Neural progenitor cell (in vitro differentiated cells): Measurements from ENCODE around the gene ZNF341. TPM values are rescaled to one million over a fixed set of nuclear protein-coding genes. Genes with fewer than 3 reads are reported as not detected.
A peak's percentile ranks its signal among the peaks of the same experiment; 100 is the strongest.
"Not testable (repeated sequence)": the region's sequence is repeated elsewhere in the genome, so short reads cannot be mapped to it uniquely, and the experiment has no call there.

Source experiments
- DNase-seq: peaks from one replicate; pipeline ENCODE4 v3.0.0-alpha.2; 2016; ENCODE audit warnings: low spot score
- H2AFZ ChIP-seq: fragments of 200-600 bp; sonication (generic); replicated peaks from 2 replicates; pipeline ENCODE4 v1.6.1; 2016; ENCODE audit warnings: antibody characterized with exemption
- H3F3A ChIP-seq: fragments of 200-600 bp; sonication (generic); 2 replicates; pipeline ENCODE4 v1.6.1; 2016; ENCODE audit warnings: antibody characterized with exemption, low read depth
- H3K27ac ChIP-seq: fragments of 200-600 bp; sonication (generic); 2 replicates; pipeline ENCODE4 v1.5.1; 2016; ENCODE audit warnings: mild to moderate bottlenecking
- H3K27me3 ChIP-seq: fragments of 200-600 bp; sonication (generic); 2 replicates; pipeline ENCODE4 v1.6.1; 2016; ENCODE audit warnings: mild to moderate bottlenecking, moderate library complexity
- H3K36me3 ChIP-seq: fragments of 200-600 bp; sonication (generic); 2 replicates; pipeline ENCODE4 v1.5.1; 2016
- H3K4me1 ChIP-seq: fragments of 200-600 bp; sonication (generic); 2 replicates; pipeline ENCODE4 v1.6.1; 2016; ENCODE audit warnings: mixed run types
- H3K4me2 ChIP-seq: fragments of 200-600 bp; sonication (generic); 2 replicates; pipeline ENCODE4 v1.6.1; 2016
- H3K4me3 ChIP-seq: fragments of 200-600 bp; sonication (generic); 2 replicates; pipeline ENCODE4 v1.5.1; 2016
- H3K79me2 ChIP-seq: fragments of 200-600 bp; sonication (generic); 2 replicates; pipeline ENCODE4 v1.6.1; 2016; ENCODE audit warnings: low read depth
- H3K9ac ChIP-seq: fragments of 200-600 bp; sonication (generic); 2 replicates; pipeline ENCODE4 v1.6.1; 2016
- H3K9me3 ChIP-seq: fragments of 200-600 bp; sonication (generic); 2 replicates; pipeline ENCODE4 v1.5.1; 2016; ENCODE audit warnings: low read depth
- H4K20me1 ChIP-seq: fragments of 200-600 bp; sonication (generic); 2 replicates; pipeline ENCODE4 v1.6.1; 2016; ENCODE audit warnings: low read depth
- H3K27ac Mint-ChIP-seq: 3 replicates; pipeline ENCODE4 v1.8.0; 2021; ENCODE audit warnings: mixed read lengths
- H3K27me3 Mint-ChIP-seq: 2 replicates; pipeline ENCODE4 v1.8.0; 2022; ENCODE audit warnings: low read depth, mild to moderate bottlenecking, inconsistent platforms, moderate library complexity, mixed read lengths; ENCODE audit not compliant: insufficient read depth
- H3K36me3 Mint-ChIP-seq: 3 replicates; pipeline ENCODE4 v1.8.0; 2021; ENCODE audit warnings: mixed read lengths
- H3K4me1 Mint-ChIP-seq: 3 replicates; pipeline ENCODE4 v1.8.0; 2021; ENCODE audit warnings: mixed read lengths
- H3K4me3 Mint-ChIP-seq: 3 replicates; pipeline ENCODE4 v1.8.0; 2021; ENCODE audit warnings: mild to moderate bottlenecking, moderate library complexity, mixed read lengths
- H3K9me3 Mint-ChIP-seq: 3 replicates; pipeline ENCODE4 v1.8.0; 2020; ENCODE audit warnings: mixed read lengths
- CTCF ChIP-seq: fragments of 200-600 bp; sonication (generic); IDR thresholded peaks from 2 replicates; pipeline ENCODE4 v1.5.1; 2017; ENCODE audit warnings: antibody characterized with exemption, mild to moderate bottlenecking
- EZH2 ChIP-seq: fragments of 200-600 bp; sonication (generic); IDR thresholded peaks from 2 replicates; pipeline ENCODE4 v1.6.1; 2017; ENCODE audit warnings: antibody characterized with exemption, mild to moderate bottlenecking, moderate library complexity
- EZH2phosphoT487 ChIP-seq: fragments of 200-600 bp; sonication (generic); IDR thresholded peaks from 2 replicates; pipeline ENCODE4 v1.6.1; 2017; ENCODE audit warnings: antibody characterized with exemption
- total RNA-seq: library from RNA; depleted of rRNA; stranded (reverse); fragments of >200 nt; gene quantifications from 2 replicates; pipeline ENCODE4 v1.2.3, GENCODE V29; 2015; ENCODE audit warnings: low replicate concordance

ZNF341 gene
- total RNA-seq, 1 donor from 2014 or later, result 0.82 TPM

GRCh38 chr20:33753143-33753542, 21.3 kb downstream of the ZNF341 start:
- Histone ChIP-seq H3K27me3 (no peaks in the 10 kb centered on the region), H3K9ac (no peak overlapping the region), H3K4me1 (no peaks in the 10 kb centered on the region), H3F3A (no peaks in the 10 kb centered on the region), H3K79me2 (no peaks in the 10 kb centered on the region), H3K27ac (no peak overlapping the region), H3K4me2 (no peak overlapping the region), H2AFZ (no peak overlapping the region), H3K9me3 (no peaks in the 10 kb centered on the region), H3K4me3 (no peak overlapping the region), H3K36me3 (no peaks in the 10 kb centered on the region), H4K20me1 (no peaks in the 10 kb centered on the region)
- DNase-seq, result no peak
- no peak overlapping the region for H3K4me3 Mint-ChIP-seq
- H3K27ac Mint-ChIP-seq, result no peak overlapping the region
- H3K4me1 Mint-ChIP-seq, result peaks cover 6% of the 10 kb centered on the region
- H3K9me3 Mint-ChIP-seq, result peaks cover 2% of the 10 kb centered on the region
- H3K36me3 Mint-ChIP-seq, result peaks cover 15% of the 10 kb centered on the region
- peaks cover 4% of the 10 kb centered on the region for H3K27me3 Mint-ChIP-seq
- TF ChIP-seq CTCF, result no peak
- no peak for TF ChIP-seq EZH2phosphoT487
- no peak for TF ChIP-seq EZH2

GRCh38 chr20:33753763-33754162, 22.0 kb downstream of the ZNF341 start:
- H3K27me3 ChIP-seq, result no peaks in the 10 kb centered on the region
- TF ChIP-seq EZH2, result no peak
- no peak for TF ChIP-seq EZH2phosphoT487
- TF ChIP-seq CTCF, result no peak
- Mint-ChIP-seq H3K4me1 (peaks cover 6% of the 10 kb centered on the region), H3K27me3 (peaks cover 4% of the 10 kb centered on the region), H3K27ac (no peak overlapping the region), H3K4me3 (no peak overlapping the region), H3K9me3 (peaks cover 2% of the 10 kb centered on the region), H3K36me3 (peaks cover 16% of the 10 kb centered on the region)
- H3K4me1 ChIP-seq, result no peaks in the 10 kb centered on the region
- no peaks in the 10 kb centered on the region for H3K36me3 ChIP-seq
- no peak for DNase-seq
- no peak overlapping the region for H3K4me3 ChIP-seq
- H3K79me2 ChIP-seq, result no peaks in the 10 kb centered on the region
- no peak overlapping the region for H3K4me2 ChIP-seq
- H4K20me1 ChIP-seq, result no peaks in the 10 kb centered on the region
- no peak overlapping the region for H3K9ac ChIP-seq
- no peaks in the 10 kb centered on the region for H3K9me3 ChIP-seq
- H2AFZ ChIP-seq, result no peak overlapping the region
- no peaks in the 10 kb centered on the region for H3F3A ChIP-seq
- H3K27ac ChIP-seq, result no peak overlapping the region

DNA sequence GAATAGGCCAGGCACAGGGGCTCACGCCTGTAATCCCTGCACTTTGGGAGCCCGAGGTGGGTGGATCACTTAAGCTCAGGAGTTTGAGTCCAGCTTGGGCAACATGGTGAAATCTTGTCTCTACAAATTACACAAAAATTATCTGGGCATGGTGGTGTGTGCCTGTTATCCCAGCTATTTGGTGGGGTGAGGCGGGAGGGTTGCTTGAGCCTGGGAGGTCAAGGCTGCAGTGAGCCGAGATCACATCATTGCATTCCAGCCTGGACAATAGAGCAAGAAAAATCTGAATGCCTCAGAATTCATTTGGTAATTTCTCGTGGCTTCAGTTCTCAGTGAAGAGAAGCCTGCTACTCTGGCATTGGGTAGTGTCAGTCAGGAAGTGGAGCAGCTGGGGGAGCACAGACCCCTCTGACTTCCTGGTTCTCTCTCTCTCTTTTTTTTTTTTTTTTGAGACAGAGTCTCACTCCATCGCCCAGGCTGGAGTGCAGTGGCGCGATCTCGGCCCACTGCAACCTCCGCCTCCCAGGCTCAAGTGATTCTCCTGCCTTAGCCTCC, 24.2 kb downstream of the ZNF341 start:
- not testable (repeated sequence) for DNase-seq

DNA sequence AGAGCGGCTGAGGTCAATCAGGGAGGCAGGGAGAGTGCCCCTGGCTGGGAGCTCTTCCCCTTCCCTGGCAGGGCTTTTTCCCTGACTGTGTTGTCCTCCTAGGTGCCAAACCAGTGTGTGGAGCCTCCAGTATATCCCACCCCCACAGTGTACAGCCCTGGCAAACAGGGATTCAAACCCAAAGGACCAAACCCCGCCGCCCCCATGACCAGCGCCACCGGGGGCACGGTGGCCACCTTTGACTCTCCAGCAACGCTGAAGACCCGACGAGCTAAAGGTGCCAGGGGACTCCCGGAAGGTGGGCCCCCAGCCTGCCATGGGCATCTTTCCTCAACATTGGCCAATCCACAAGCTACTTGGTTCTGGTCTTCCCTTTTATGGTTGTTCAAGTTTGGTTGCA, 25.2 kb downstream of the ZNF341 start:
- H3K27ac Mint-ChIP-seq, result no peak overlapping the region
- TF ChIP-seq CTCF (no peak), EZH2phosphoT487 (no peak), EZH2 (no peak)
- Histone ChIP-seq H3K79me2 (no peaks in the 10 kb centered on the region), H2AFZ (no peak overlapping the region), H3K9me3 (no peaks in the 10 kb centered on the region), H3K4me2 (no peak overlapping the region), H3K4me1 (no peaks in the 10 kb centered on the region), H3K27ac (no peak overlapping the region), H3K27me3 (no peaks in the 10 kb centered on the region), H3K4me3 (no peak overlapping the region), H3K36me3 (no peaks in the 10 kb centered on the region), H3F3A (no peaks in the 10 kb centered on the region), H3K9ac (no peak overlapping the region), H4K20me1 (no peaks in the 10 kb centered on the region)
- H3K36me3 Mint-ChIP-seq, result peaks cover 18% of the 10 kb centered on the region
- H3K4me3 Mint-ChIP-seq, result no peak overlapping the region
- H3K4me1 Mint-ChIP-seq, result peaks cover 6% of the 10 kb centered on the region
- DNase-seq, result no peak
- H3K27me3 Mint-ChIP-seq, result peaks cover 6% of the 10 kb centered on the region
- H3K9me3 Mint-ChIP-seq, result peaks cover 2% of the 10 kb centered on the region

More for the DNA sequence above, 24.2 kb downstream of the ZNF341 start:
- not testable (repeated sequence) for H3K9me3 ChIP-seq, H3K27me3 Mint-ChIP-seq, H3K4me3 Mint-ChIP-seq, H3K79me2 ChIP-seq, H4K20me1 ChIP-seq, H3K27ac ChIP-seq, H3K36me3 ChIP-seq, H3K9me3 Mint-ChIP-seq, H3K27me3 ChIP-seq, H2AFZ ChIP-seq, H3K4me1 ChIP-seq, H3K9ac ChIP-seq, H3K4me2 ChIP-seq, H3K4me3 ChIP-seq, H3K4me1 Mint-ChIP-seq, H3F3A ChIP-seq
- H3K36me3 Mint-ChIP-seq, result peaks cover 19% of the 10 kb centered on the region
- H3K27ac Mint-ChIP-seq, result peak overlapping the region; percentile 90
